ENCODE data around the gene RAET1L.

DNA sequence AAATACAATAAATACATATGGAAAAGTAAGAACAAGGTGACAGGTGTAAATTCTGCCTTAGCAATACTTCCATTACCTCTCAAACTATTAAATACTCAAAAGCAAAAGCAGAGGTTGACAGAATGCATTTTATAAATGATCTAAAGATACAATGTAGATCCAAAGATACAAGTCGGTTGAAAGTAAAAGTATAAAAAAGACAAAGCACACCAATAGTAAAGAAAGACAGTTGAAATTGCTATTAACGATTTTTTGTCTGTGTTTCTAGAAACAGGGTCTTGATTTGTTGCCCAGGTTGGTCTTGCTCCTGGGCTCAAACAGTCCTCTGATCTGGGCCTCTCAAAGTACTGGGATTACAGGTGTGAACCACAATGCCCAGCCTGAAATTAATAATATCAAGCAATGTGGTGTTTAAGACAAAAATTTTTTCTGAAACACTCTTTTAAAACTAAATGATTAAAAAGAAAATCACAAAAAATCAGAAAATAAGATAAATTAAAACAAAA, 37.7 kb downstream of the RAET1L start:
- TF ChIP-seq, protein P1, sequence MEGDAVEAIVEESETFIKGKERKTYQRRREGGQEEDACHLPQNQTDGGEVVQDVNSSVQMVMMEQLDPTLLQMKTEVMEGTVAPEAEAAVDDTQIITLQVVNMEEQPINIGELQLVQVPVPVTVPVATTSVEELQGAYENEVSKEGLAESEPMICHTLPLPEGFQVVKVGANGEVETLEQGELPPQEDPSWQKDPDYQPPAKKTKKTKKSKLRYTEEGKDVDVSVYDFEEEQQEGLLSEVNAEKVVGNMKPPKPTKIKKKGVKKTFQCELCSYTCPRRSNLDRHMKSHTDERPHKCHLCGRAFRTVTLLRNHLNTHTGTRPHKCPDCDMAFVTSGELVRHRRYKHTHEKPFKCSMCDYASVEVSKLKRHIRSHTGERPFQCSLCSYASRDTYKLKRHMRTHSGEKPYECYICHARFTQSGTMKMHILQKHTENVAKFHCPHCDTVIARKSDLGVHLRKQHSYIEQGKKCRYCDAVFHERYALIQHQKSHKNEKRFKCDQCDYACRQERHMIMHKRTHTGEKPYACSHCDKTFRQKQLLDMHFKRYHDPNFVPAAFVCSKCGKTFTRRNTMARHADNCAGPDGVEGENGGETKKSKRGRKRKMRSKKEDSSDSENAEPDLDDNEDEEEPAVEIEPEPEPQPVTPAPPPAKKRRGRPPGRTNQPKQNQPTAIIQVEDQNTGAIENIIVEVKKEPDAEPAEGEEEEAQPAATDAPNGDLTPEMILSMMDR (conservative IDR thresholded peaks at IDR 0.05 in 1 of 2, IDR thresholded peaks at IDR 0.05 in 1 of 2; ENCODE audit: extremely low read depth in 1 of 2, insufficient read depth in 1 of 2, low read depth in 1 of 2, low read length in 2 of 2), result no peak
- no peak for TF ChIP-seq EZH2 (IDR thresholded peaks at IDR 0.05; ENCODE audit: borderline replicate concordance, low read length)

Measured in mammary epithelial cell (primary cell).